Renal cortical epithelial cell (primary cell): ENCODE results near the gene PLXNA2. TPM values are rescaled to one million over a fixed set of nuclear protein-coding genes. Genes with fewer than 3 reads are reported as not detected.

ENCODE experiments used
- DNase-seq: peaks from one replicate; pipeline ENCODE4 v3.0.0-alpha.2; 2011; ENCODE audit warnings: low read depth
- total RNA-seq: library from RNA; depleted of rRNA; stranded (reverse); fragments of >200 nt; gene quantifications from 2 replicates; pipeline ENCODE4 v1.2.3, GENCODE V29; 2014

Gene PLXNA2
- total RNA-seq, 1 donor from 2014 or later: 5.8 TPM

- no peak for DNase-seq
Measured at GRCh38 chr1:208068407-208068806, 175.8 kb downstream of the PLXNA2 start.

- DNase-seq: no peak
Measured at GRCh38 chr1:208066583-208066982, 177.6 kb downstream of the PLXNA2 start.

DNA sequence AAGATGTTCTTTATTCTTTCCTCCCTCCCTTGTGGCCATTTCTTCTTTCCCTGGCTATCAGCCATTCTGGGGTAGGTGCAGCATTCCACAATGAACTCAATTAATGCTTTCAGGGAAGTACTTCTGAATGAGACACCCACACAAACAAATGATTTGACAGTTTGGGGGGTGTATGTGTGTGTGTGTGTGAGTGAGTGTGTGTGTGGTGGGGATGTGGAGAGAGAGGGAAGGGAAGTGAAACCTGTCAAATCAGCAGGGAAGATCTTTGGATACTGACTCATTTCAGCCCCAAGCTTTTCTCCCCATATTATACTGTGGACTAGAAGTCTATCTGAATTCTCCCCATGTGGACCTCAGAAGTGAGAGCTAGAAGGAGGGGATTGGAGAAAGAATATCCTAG is 178.3 kb downstream of the PLXNA2 start:
- DNase-seq: peak; percentile 54

DNA sequence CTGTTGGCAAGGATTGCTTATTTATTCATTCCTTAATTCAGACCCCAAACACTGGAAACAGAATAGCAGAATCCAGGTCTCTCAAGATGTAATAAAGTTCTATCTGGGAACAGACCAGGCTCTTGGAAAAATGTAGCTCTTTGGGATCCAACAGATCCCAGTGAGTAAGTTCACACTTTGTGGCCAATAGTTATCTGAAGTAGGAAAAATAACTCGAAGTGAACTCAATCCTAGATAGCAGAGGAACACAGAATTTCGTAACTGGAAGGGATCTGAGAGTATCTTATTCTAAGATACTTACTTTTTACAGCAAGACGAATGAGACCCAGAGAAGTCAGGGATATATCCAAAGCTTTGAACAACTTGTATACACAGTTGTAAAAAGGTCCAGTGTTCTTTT is 182.6 kb downstream of the PLXNA2 start:
- no peak for DNase-seq

DNA sequence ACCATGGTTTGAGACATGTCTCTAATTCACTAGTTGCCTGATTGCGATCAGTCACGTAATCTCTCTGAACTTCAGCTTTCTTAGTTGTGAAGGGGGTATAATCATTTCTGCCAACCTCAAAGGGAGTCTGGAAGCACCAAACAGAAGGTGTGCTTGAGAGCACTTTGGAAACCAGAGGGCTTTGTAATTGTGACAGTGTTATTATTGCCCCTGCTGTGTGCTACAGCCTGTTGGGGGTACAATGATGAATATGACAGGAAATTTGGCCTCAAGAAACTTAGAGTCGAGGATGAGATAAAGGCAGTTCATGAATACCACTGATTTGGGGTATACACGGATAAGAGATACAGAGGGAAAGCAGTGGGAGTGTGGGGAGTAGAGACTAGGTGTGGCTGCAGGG is 183.1 kb downstream of the PLXNA2 start:
- DNase-seq: no peak

GRCh38 chr1:208060215-208060869 is 183.8 kb downstream of the PLXNA2 start:
- no peak for DNase-seq

DNA sequence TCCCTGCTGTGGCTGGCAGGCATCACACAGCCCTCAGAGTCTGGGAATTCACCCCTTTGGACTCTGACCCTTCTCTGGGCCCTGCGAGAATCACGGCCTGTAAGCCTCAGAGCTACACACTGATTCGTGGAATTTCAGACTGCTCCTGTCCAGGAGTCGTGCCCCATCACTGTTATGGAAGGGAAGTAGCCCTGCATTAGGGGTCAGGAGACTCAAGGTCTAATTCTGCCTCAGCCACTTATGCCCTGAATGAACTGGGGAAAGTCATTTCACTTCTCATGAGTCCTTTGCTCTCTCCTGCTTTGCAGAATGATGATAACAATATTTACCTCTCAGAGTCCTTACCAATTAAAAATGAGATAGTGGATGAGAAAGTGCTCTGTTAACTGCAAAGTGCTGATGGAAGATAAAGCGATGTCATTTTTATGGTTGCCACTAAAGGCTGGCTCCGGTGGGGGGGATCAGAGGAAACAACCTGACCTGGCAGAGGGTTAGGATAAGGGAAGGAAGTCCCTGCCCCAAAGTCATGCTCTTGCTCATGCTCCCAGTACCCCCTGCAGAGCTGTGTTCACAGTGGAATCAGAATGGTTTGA is 184.7 kb downstream of the PLXNA2 start:
- peak; percentile 38 for DNase-seq

GRCh38 chr1:208058756-208059155 is 185.4 kb downstream of the PLXNA2 start:
- DNase-seq: peak; percentile 34

GRCh38 chr1:208058267-208058666 is 185.9 kb downstream of the PLXNA2 start:
- peak; percentile 43 for DNase-seq

- no peak for DNase-seq
Measured at GRCh38 chr1:208057056-208057455, 187.1 kb downstream of the PLXNA2 start.

GRCh38 chr1:208055535-208055934 is 188.6 kb downstream of the PLXNA2 start:
- no peak for DNase-seq

GRCh38 chr1:208054911-208055379 is 189.2 kb downstream of the PLXNA2 start:
- no peak for DNase-seq

DNA sequence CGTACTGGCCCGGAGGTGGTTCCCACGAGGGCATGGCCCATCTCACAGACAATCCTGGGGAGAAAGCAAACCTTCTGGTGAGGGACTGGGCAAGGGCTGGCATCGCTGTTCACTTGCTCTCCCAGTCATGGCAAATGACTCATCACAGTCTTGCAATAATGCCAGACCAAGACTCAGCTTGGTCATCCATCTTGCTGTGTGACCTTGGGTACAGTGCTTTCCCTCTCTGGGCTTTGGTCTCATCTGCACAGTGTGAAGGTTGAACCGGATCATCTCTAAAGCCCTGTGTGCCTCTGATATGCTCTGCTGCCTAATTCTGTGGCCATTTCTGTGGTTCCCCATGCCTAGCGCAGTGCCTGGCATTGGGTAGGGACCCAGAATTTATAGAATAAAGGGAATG is 189.7 kb downstream of the PLXNA2 start:
- peak; percentile 13 for DNase-seq

DNA sequence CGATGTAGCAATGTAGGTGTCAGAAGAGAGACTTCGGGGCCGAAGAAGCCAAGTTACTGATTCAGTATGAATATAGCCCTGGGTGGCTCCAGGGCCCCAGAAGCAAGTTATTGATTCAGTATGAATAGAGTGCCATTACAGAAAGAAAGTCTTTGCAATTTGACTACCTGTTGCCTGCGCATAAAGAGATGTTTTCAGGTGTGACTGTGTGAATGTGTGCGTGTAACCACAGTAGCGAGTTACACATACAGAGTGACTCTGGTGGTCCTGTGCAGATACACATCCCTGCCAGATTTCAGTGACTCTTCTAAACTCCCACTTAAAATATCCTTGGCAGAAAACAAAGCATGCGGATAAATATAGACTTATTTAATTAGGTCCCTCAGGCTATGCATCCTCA is 190.5 kb downstream of the PLXNA2 start:
- no peak for DNase-seq

DNA sequence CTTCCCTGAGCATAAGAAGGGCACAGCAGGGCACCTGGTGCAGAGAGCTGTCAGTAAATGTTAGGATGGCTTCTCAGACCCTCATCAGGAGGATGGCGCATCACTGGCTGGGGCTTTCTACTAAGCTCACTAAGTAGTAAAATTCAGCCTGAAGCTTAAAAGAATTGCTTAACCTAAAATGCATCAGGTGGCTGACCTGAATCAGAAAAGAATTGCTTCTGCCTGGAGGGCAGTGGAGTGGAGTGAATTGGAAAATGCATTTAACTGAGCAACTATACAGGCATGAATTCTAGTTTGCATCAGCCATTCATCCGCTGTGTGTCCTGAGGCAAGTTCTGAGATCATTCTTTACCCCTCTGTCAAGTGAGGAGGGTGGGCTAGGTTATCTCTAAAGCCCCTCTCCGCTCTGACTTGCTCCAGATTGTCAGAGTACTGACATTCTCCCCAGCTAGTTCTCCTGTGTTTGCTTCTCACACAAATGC is 191.2 kb downstream of the PLXNA2 start:
- DNase-seq: no peak

DNA sequence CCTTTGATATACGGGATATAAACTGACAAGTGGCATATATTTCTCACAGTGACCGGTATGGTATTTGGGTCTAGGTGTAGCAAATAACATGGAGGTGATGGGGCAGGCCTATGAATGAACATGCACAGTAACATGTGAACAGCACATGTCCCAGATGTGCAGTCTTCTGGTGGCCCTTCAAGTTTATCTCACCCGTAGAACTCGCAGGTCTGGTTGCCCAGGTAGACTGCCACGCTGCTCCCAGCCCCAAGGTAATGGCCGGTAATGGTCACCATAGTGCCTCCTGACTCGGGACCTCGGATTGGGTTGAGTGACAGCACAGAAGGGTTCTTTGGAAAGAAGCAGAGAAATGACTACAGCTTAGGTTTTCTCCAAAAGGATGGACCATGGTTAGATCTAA is 192.0 kb downstream of the PLXNA2 start:
- DNase-seq: no peak

DNA sequence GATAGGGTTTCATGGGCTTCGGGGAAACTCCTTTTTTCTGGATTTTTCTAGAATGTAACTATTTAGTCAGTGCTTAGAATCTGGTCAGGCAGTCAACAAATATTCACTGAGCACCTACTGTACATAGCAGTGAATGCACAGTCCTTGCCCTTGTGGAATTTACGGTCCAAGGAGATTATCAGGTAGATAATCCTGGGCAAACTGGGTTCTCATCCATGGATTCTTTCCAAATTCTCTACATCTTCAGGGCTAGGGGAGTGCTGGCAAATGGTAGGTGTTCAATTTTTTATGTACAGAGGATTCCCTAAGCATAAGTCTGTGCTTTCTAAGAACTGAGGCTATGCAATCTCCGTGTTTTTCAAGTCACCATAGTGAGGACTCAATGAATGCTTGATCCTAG is 192.5 kb downstream of the PLXNA2 start:
- DNase-seq: no peak

- no peak for DNase-seq
Measured at GRCh38 chr1:208048904-208049303, 195.3 kb downstream of the PLXNA2 start.

DNA sequence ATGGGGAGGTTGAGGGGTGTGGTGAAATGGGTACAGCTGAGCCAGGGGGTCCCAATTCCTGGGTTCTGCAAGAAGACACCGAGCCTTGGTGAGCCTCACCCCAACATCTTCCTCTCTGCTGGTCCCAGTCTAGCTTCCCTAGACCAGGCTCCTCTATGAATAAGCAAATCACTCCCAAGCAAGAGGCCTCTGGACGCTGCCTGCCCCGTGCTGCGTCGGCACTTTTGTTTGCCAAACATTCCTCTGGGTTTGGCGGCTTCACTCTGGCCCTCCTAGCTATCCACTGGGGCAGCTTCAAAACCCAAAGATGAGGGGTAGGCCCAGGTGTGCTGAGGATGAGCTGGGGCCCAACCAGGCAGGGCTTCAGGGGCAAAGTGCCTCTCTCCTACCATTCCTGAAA is 196.2 kb downstream of the PLXNA2 start:
- DNase-seq: no peak

DNA sequence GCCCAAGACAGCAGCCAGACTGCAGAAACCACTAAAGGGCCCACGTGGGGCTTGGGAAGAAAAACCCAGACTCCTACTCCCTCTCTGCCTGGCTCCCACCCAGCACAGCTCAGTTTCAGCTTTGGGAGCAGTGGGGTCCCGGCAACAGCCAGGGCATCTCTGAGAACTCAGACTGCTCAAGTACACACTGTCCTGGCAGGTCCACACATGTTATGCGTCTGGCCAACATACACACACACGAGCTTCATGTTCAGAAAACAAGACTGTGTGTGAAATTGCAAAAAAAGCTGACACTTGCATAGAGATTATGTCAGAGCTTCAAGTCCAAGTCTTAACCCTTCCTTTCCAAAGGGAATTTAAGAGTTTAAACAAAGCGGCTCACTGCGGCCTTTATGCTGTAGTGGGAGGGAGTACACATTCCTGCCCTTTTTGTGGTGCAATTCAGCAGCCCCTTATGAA is 196.7 kb downstream of the PLXNA2 start:
- DNase-seq: no peak

GRCh38 chr1:208045463-208046260 is 198.5 kb downstream of the PLXNA2 start:
- peak; percentile 4 for DNase-seq

DNA sequence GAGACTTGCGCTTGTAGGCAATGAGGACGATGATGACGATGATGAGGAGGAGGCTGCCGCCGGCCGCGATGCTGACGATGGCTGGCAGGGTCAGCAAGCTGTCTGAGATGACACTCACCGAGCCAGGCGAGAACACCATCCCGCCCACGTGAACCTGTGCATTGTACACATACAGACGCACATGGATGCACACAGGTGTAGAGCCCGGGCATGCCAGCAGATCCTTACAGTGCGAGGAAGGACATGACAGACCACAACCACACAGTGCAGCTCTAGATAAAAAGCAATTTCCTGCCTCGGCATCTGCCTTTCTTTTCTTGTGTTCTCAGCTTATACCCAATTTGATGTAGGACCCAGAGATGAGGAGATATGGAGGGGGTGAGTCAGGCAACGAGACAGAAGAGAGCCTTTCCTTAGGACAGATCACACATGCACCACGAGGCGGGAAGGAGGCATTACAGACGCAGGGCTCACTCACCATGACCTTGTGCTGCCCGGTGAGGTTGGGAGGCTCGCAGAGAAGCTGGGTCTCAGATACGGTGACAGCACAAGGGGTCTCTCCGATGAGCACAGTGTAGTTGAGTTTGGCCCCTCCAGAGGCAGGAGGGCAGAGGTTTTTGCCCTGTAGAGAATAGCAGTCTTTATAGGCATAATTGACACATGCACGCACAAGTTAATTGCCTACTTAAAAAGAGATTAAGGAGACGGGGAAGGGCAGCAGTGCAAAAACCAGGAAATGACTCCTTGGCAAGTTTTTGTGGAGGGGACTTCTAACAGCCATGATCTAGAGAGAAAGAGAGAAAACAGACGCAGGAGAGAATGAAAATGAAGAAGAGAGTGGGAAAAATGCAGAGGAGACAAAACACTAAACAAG is 199.4 kb downstream of the PLXNA2 start:
- DNase-seq: no peak
